MM.1S (cell line): Measurements from ENCODE around the gene BSN.
"Not testable (repeated sequence)": the region's sequence is repeated elsewhere in the genome, so short reads cannot be mapped to it uniquely, and the experiment has no call there.

Source experiments
- CTCF ChIP-seq: fragments of 300-600 bp; sonication (generic); IDR thresholded peaks from 2 replicates; pipeline ENCODE4 v1.5.1; 2016; ENCODE audit warnings: antibody characterized with exemption, low read length, mixed read lengths
- EZH2 ChIP-seq: fragments of 300-600 bp; sonication (generic); optimal IDR thresholded peaks from 2 replicates; pipeline ENCODE3; 2017; ENCODE audit warnings: low read depth, mild to moderate bottlenecking, antibody characterized with exemption, low read length, mixed read lengths
- EZH2phosphoT487 ChIP-seq: fragments of 300-600 bp; sonication (generic); IDR thresholded peaks from 2 replicates; pipeline ENCODE4 v1.6.1; 2018; ENCODE audit warnings: antibody characterized with exemption, low read length

GRCh38 chr3:49689908-49690624, 135.8 kb downstream of the BSN start:
- TF ChIP-seq EZH2, CTCF, EZH2phosphoT487: not testable (repeated sequence)
